CD14-positive monocyte (primary cell): ENCODE results near the gene PUS7. TPM values are rescaled to one million over a fixed set of nuclear protein-coding genes. Genes with fewer than 3 reads are reported as not detected.
"Not testable (repeated sequence)": the region's sequence is repeated elsewhere in the genome, so short reads cannot be mapped to it uniquely, and the experiment has no call there.

Source experiments
- DNase-seq, 3 donors: peaks; one replicate each; pipeline ENCODE4 v3.0.0-alpha.2; 2011 to 2022
- H2AFZ ChIP-seq: 2 replicates; pipeline ENCODE4 v1.6.0; 2012; ENCODE audit warnings: mild to moderate bottlenecking, low read depth, low read length, inconsistent platforms; ENCODE audit not compliant: insufficient read depth, poor library complexity, severe bottlenecking
- H3K27ac ChIP-seq, 2 donors: 1 replicate in 1 of 2; 2 replicates in 1 of 2; pipeline ENCODE4 v1.5.1; 2012 to 2013; ENCODE audit warnings: low read length in 2 of 2, control low read depth in 1 of 2, inconsistent platforms in 1 of 2, low read depth in 1 of 2, mild to moderate bottlenecking in 1 of 2
- H3K27me3 ChIP-seq, 2 donors: one replicate each; pipeline versions ENCODE4 v1.6.0 to v1.6.1; 2011 to 2013; ENCODE audit warnings: low read length in 2 of 2; ENCODE audit not compliant: control insufficient read depth in 2 of 2, insufficient read depth in 2 of 2
- H3K36me3 ChIP-seq, 2 donors: replicated peaks in 1 of 2; 1 replicate in 1 of 2; 2 replicates in 1 of 2; pipeline versions ENCODE4 v1.5.1 to v1.6.1; 2012 to 2013; ENCODE audit warnings: low read length in 2 of 2, control low read depth in 1 of 2, inconsistent platforms in 1 of 2, mild to moderate bottlenecking in 1 of 2; ENCODE audit not compliant: insufficient read depth in 2 of 2, control insufficient read depth in 1 of 2
- H3K4me1 ChIP-seq, 2 donors: 1 replicate in 1 of 2; 2 replicates in 1 of 2; pipeline versions ENCODE4 v1.5.1 to v1.6.1; 2012 to 2013; ENCODE audit warnings: low read length in 2 of 2, control low read depth in 1 of 2, inconsistent platforms in 1 of 2, mild to moderate bottlenecking in 1 of 2, moderate library complexity in 1 of 2; ENCODE audit not compliant: insufficient read depth in 2 of 2, control insufficient read depth in 1 of 2
- H3K4me2 ChIP-seq: replicated peaks from 2 replicates; pipeline ENCODE3; 2012; ENCODE audit warnings: low read length, moderate library complexity, mild to moderate bottlenecking; ENCODE audit not compliant: poor library complexity, severe bottlenecking; ENCODE audit errors: extremely low read depth
- H3K4me3 ChIP-seq, 3 experiments: fragments of 200-600 bp in 1 of 3; sonication (generic) in 1 of 3; replicated peaks in 1 of 3; 1 replicate in 2 of 3; 2 replicates in 1 of 3; pipeline ENCODE4 v1.5.1; 2011 to 2013; ENCODE audit warnings: low read length in 3 of 3, mild to moderate bottlenecking in 3 of 3, control low read depth in 2 of 3, low read depth in 2 of 3, inconsistent platforms in 1 of 3, moderate library complexity in 1 of 3
- H3K79me2 ChIP-seq: 2 replicates; pipeline ENCODE4 v1.6.0; 2012; ENCODE audit warnings: mild to moderate bottlenecking, control low read depth, inconsistent platforms, low read length, moderate library complexity; ENCODE audit not compliant: insufficient read depth
- H3K9ac ChIP-seq: 2 replicates; pipeline ENCODE4 v1.6.0; 2017; ENCODE audit warnings: low read length, mild to moderate bottlenecking; ENCODE audit not compliant: insufficient read depth, poor library complexity, severe bottlenecking
- H3K9me3 ChIP-seq, 2 donors: replicated peaks in 1 of 2; 1 replicate in 1 of 2; 2 replicates in 1 of 2; pipeline versions ENCODE4 v1.5.1 to v1.6.1; 2012 to 2013; ENCODE audit warnings: low read length in 2 of 2, control low read depth in 1 of 2; ENCODE audit not compliant: control insufficient read depth in 1 of 2, insufficient read depth in 1 of 2
- H4K20me1 ChIP-seq: 2 replicates; pipeline ENCODE4 v1.6.0; 2012; ENCODE audit warnings: mild to moderate bottlenecking, low read length, control low read depth, moderate library complexity; ENCODE audit not compliant: insufficient read depth
- H3K27ac Mint-ChIP-seq, 7 donors: one replicate each; pipeline ENCODE4 v1.8.0; 2020; ENCODE audit warnings: mild to moderate bottlenecking in 7 of 7, mixed read lengths in 7 of 7, moderate library complexity in 6 of 7, inconsistent platforms in 2 of 7
- H3K27me3 Mint-ChIP-seq, 3 donors: one replicate each; pipeline ENCODE4 v1.8.0; 2021 to 2022; ENCODE audit warnings: low read depth in 3 of 3, mild to moderate bottlenecking in 3 of 3, mixed read lengths in 3 of 3, moderate library complexity in 3 of 3, inconsistent platforms in 1 of 3
- H3K36me3 Mint-ChIP-seq, 2 donors: one replicate each; pipeline ENCODE4 v1.8.0; 2020; ENCODE audit warnings: mixed read lengths in 2 of 2, inconsistent platforms in 1 of 2, mild to moderate bottlenecking in 1 of 2
- H3K4me1 Mint-ChIP-seq: one replicate; pipeline ENCODE4 v1.8.0; 2020; ENCODE audit warnings: mild to moderate bottlenecking, mixed read lengths
- H3K4me3 Mint-ChIP-seq, 2 donors: one replicate each; pipeline ENCODE4 v1.8.0; 2020; ENCODE audit warnings: mild to moderate bottlenecking in 2 of 2, mixed read lengths in 2 of 2, moderate library complexity in 1 of 2
- H3K9me3 Mint-ChIP-seq, 7 donors: one replicate each; pipeline ENCODE4 v1.8.0; 2020 to 2022; ENCODE audit warnings: mixed read lengths in 7 of 7, mild to moderate bottlenecking in 6 of 7, moderate library complexity in 6 of 7, inconsistent platforms in 2 of 7
- WGBS: methylation state at CpG from one replicate; pipeline ENCODE4 v1.1.5; 2013; ENCODE audit warnings: missing lambda C conversion rate; ENCODE audit not compliant: insufficient coverage; 5-methylcytosine and 5-hydroxymethylcytosine counted together
- intact Hi-C, 2 donors: fragments of 100-400 bp; cut with micrococcal nuclease; formaldehyde crosslinking; loops; one replicate each; pipeline versions ENCODE4 v1.15.0 to v1.15.1; 2023
- polyA plus RNA-seq, 3 donors: library from polyadenylated mRNA; depleted of rRNA in 1 of 3; unstranded in 2 of 3; stranded (reverse) in 1 of 3; fragments of 300-500 nt in 2 of 3; fragments of >200 nt in 1 of 3; fragmentation: Illumina TruSeq in 2 of 3; gene quantifications; 1 replicate in 2 of 3; 2 replicates in 1 of 3; pipeline ENCODE4 v1.2.3, GENCODE V29; 2012 to 2021
- TF ChIP-seq, protein P1 (sequence below): fragments of 200-600 bp; IDR thresholded peaks from one replicate; pipeline ENCODE4 v1.8.0; 2022; ENCODE audit warnings: antibody characterized with exemption, mild to moderate bottlenecking

PUS7 gene
- polyA plus RNA-seq, 3 donors, result 1.3 to 1.8 (median 1.6) TPM

DNA sequence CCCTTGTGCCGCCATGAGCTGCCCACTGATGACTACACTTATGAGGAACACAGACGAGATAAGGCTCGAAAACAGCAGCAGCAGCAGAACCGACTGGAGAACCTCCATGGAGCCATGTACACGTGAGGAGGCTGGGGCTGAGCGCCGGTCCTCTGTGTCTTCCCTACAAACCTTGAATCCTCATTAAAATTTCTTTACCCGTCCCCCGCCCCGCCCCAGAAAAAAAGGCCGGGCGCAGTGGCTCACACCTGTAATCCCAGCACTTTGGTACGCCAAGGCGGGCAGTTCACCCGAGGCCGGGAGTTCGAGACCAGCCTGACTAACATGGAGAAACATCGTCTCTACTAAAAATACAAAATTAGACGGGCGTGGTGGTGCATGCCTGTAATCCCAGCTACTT, 8.5 kb upstream of the PUS7 start:
- Histone ChIP-seq H4K20me1 (no peaks in the 10 kb centered on the region), H2AFZ (no peak overlapping the region), H3K4me3 (no peak overlapping the region), H3K4me1 (peaks cover 16 to 20% of the 10 kb centered on the region in 2 donors), H3K9me3 (no peaks in the 10 kb centered on the region), H3K36me3 (peaks cover 0 to 4% of the 10 kb centered on the region in 2 donors), H3K9ac (no peak overlapping the region), H3K27ac (no peak overlapping the region), H3K27me3 (no peaks in the 10 kb centered on the region), H3K4me2 (no peak overlapping the region), H3K79me2 (peaks cover 22% of the 10 kb centered on the region)
- no peak overlapping the region for H3K4me3 Mint-ChIP-seq
- TF ChIP-seq, protein P1, sequence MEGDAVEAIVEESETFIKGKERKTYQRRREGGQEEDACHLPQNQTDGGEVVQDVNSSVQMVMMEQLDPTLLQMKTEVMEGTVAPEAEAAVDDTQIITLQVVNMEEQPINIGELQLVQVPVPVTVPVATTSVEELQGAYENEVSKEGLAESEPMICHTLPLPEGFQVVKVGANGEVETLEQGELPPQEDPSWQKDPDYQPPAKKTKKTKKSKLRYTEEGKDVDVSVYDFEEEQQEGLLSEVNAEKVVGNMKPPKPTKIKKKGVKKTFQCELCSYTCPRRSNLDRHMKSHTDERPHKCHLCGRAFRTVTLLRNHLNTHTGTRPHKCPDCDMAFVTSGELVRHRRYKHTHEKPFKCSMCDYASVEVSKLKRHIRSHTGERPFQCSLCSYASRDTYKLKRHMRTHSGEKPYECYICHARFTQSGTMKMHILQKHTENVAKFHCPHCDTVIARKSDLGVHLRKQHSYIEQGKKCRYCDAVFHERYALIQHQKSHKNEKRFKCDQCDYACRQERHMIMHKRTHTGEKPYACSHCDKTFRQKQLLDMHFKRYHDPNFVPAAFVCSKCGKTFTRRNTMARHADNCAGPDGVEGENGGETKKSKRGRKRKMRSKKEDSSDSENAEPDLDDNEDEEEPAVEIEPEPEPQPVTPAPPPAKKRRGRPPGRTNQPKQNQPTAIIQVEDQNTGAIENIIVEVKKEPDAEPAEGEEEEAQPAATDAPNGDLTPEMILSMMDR, result no peak
- DNase-seq, result no peak
- H3K4me1 Mint-ChIP-seq, result peaks cover 23% of the 10 kb centered on the region
- H3K36me3 Mint-ChIP-seq, result peaks cover 0 to 3% of the 10 kb centered on the region in 2 donors
- over 99% methylated on average over 13 of the region's 20 CpGs for WGBS
- intact Hi-C loops, result no loop called here
- H3K27ac Mint-ChIP-seq, result no peak overlapping the region
- no peaks in the 10 kb centered on the region for H3K9me3 Mint-ChIP-seq
- H3K27me3 Mint-ChIP-seq, result peaks cover 0 to 3% (median 0%) of the 10 kb centered on the region in 3 donors

DNA sequence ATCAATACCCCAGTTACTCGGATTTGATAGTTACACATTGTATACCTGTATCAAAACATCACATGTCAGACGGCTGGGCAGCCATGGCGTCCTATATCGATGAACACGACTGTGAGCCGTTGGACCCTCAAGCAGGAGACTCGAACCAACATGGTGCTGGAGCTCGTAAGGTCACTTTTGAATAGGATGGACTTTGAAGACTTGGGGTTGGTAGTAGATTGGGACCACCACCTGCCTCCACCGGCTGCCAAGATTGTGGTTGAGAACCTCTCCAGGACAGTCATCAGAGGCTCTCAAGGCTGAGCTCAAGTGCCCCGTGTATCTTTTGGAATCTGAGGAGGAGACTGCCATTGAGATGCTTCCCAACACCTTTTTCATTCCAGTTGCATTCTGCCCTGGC, 8.1 kb upstream of the PUS7 start:
- Histone ChIP-seq H3K4me2 (no peak overlapping the region), H3K27me3 (no peaks in the 10 kb centered on the region), H3K36me3 (no peaks in the 10 kb centered on the region), H3K9me3 (no peaks in the 10 kb centered on the region), H3K79me2 (peaks cover 22% of the 10 kb centered on the region), H3K4me1 (peaks cover 16 to 21% of the 10 kb centered on the region in 2 donors), H3K9ac (no peak overlapping the region), H3K4me3 (no peak overlapping the region), H3K27ac (no peak overlapping the region), H4K20me1 (no peaks in the 10 kb centered on the region), H2AFZ (no peak overlapping the region)
- no peaks in the 10 kb centered on the region for H3K36me3 Mint-ChIP-seq
- H3K4me3 Mint-ChIP-seq, result no peak overlapping the region
- 97% methylated on average over 9 of the region's 10 CpGs for WGBS
- intact Hi-C loops, result no loop called here
- H3K27ac Mint-ChIP-seq, result no peak overlapping the region
- peaks cover 0 to 3% (median 0%) of the 10 kb centered on the region in 3 donors for H3K27me3 Mint-ChIP-seq
- peaks cover 25% of the 10 kb centered on the region for H3K4me1 Mint-ChIP-seq
- TF ChIP-seq, protein P1, result no peak
- H3K9me3 Mint-ChIP-seq, result no peaks in the 10 kb centered on the region
- no peak for DNase-seq

DNA sequence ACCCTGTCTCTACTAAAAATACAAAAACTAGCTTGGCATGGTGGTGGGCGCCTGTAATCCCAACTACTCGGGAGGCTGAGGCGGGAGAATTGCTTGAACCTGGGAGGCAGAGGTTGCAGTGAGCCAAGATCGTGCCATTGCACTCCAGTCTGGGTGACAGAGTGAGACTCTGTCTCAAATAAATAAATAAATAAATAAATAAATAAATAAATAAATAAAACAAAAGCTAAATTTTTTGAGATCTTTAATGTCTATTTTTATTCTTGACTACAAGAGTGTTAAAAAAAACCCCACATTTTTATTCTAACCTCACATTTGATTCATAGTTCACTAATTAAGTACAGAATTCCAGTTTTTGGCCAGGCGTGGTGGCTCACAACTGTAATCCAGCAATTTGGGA, 5.7 kb upstream of the PUS7 start:
- WGBS, result no CpG with 5 or more reads among the region's 5 CpGs
- H3K4me3 Mint-ChIP-seq, H4K20me1 ChIP-seq, intact Hi-C loops, H3K36me3 Mint-ChIP-seq, H3K9me3 ChIP-seq, H3K27me3 Mint-ChIP-seq, H3K36me3 ChIP-seq, H3K9ac ChIP-seq, DNase-seq, H3K9me3 Mint-ChIP-seq, H3K4me2 ChIP-seq, H2AFZ ChIP-seq, H3K27me3 ChIP-seq, H3K4me3 ChIP-seq, H3K27ac ChIP-seq, H3K79me2 ChIP-seq: not testable (repeated sequence)
- peaks cover 16 to 20% of the 10 kb centered on the region in 2 donors for H3K4me1 ChIP-seq
- peaks cover 20% of the 10 kb centered on the region for H3K4me1 Mint-ChIP-seq
- H3K27ac Mint-ChIP-seq, result peak overlapping the region in 1 of 7 donors; percentile 26
